ENCODE results near the gene RNF175. TPM values are rescaled to one million over a fixed set of nuclear protein-coding genes. Genes with fewer than 3 reads are reported as not detected.

The RNF175 gene
- total and polyA plus RNA-seq, 10 donors, result 0.26 to 1.9 (median 0.46) TPM; not detected in 1

DNA sequence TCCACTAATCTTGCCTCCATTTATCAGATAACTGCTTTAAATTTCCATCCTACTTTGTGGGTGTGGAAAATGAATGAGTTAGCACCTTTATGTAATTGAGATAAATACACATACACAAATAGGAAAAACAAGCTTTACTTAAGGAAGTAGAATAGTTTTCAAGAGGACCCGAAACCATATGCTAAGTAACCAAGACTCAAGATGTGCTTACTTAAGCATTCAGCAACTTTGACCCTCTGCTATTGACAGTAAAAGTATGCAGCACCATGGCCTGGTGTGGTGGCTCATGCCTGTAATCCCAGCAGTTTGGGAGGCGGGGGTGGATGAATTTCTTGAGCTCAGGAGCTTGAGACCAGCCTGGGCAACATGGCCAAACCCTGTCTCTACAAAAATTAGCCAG is 29.9 kb downstream of the RNF175 start:
- Histone ChIP-seq H3K4me1 (peaks cover 5 to 46% (median 34%) of the 10 kb centered on the region in 6 donors), H3K27me3 (replicated peaks in 1 of 7) (no peaks in the 10 kb centered on the region), H3K36me3 (no peaks in the 10 kb centered on the region), H3K4me3 (no peak overlapping the region), H3K27ac (peak overlapping the region in 4 of 8 donors; percentile 52 to 63 (median 59)), H3K9me3 (no peaks in the 10 kb centered on the region)
- no peak for DNase-seq
- no peak for TF ChIP-seq POLR2A (IDR thresholded peaks at IDR 0.05)
- TF ChIP-seq, protein P1, sequence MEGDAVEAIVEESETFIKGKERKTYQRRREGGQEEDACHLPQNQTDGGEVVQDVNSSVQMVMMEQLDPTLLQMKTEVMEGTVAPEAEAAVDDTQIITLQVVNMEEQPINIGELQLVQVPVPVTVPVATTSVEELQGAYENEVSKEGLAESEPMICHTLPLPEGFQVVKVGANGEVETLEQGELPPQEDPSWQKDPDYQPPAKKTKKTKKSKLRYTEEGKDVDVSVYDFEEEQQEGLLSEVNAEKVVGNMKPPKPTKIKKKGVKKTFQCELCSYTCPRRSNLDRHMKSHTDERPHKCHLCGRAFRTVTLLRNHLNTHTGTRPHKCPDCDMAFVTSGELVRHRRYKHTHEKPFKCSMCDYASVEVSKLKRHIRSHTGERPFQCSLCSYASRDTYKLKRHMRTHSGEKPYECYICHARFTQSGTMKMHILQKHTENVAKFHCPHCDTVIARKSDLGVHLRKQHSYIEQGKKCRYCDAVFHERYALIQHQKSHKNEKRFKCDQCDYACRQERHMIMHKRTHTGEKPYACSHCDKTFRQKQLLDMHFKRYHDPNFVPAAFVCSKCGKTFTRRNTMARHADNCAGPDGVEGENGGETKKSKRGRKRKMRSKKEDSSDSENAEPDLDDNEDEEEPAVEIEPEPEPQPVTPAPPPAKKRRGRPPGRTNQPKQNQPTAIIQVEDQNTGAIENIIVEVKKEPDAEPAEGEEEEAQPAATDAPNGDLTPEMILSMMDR (IDR thresholded peaks at IDR 0.05 in 8 of 11, conservative IDR thresholded peaks at IDR 0.05 in 3 of 11), result no peak
- TF ChIP-seq POLR2AphosphoS5 (IDR thresholded peaks at IDR 0.05), result no peak
- intact Hi-C loops (cut with DNase I; ENCODE audit: low total_unique reads), result no loop called here
- 65 to 86% (median 75%) methylated on average over 2 of the region's 2 CpGs for WGBS, 5 donors

DNA sequence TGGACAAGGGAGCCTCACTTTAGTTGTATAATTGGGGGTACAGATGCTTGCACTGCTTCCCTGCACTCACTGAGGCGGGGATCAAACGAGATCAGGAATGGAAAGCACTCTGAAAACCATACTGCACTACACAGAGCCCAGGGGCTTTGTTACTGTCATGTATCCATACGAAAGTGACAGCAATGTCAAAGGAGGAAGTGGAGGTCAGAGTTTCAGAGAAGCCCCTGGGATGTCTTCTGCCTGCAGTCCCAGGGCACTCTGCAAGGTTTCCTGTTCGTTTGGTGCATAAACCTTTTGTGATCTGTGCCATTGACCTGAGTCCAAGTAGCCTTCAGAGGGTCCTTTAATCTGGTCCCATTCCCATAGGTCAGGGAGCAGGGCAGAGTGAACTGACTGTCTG is 31.2 kb downstream of the RNF175 start:
- intact Hi-C loops (cut with DNase I; ENCODE audit: low total_unique reads), result no loop called here
- H3K36me3 ChIP-seq, result peaks cover 0 to 7% (median 0%) of the 10 kb centered on the region in 6 donors
- peak overlapping the region in 5 of 8 donors; percentile 33 to 65 (median 50) for H3K27ac ChIP-seq
- no peaks in the 10 kb centered on the region for H3K9me3 ChIP-seq
- peaks cover 5 to 46% (median 34%) of the 10 kb centered on the region in 6 donors for H3K4me1 ChIP-seq
- WGBS, 5 donors, result 39 to 64% (median 47%) methylated on average over 4 of the region's 4 CpGs
- TF ChIP-seq POLR2A (IDR thresholded peaks at IDR 0.05) (no peak), POLR2AphosphoS5 (IDR thresholded peaks at IDR 0.05) (no peak)
- TF ChIP-seq, protein P1 (IDR thresholded peaks at IDR 0.05 in 8 of 11, conservative IDR thresholded peaks at IDR 0.05 in 3 of 11), result no peak
- no peaks in the 10 kb centered on the region for H3K27me3 ChIP-seq (replicated peaks in 1 of 7)
- no peak for DNase-seq
- H3K4me3 ChIP-seq, result no peak overlapping the region

DNA sequence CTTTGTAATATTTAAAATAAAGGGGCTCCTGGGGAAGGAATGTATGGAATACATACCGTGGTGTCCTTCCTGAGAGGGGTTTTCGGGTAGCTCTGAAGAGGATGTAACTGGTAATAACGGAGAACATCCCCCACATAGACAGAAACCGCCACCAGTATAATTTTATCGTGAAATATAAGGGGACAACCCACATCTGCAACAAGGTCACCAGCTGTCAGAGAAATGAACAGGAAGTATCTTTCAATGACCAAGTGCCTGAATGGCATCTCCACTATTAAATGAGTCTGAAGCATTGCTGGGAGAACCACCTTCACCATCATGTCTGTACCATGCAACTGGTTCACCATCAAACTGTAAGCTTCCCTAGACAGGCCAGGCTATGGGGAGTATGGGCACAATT is 31.7 kb downstream of the RNF175 start:
- Histone ChIP-seq H3K9me3 (no peaks in the 10 kb centered on the region), H3K27me3 (replicated peaks in 1 of 7) (no peaks in the 10 kb centered on the region), H3K4me1 (peaks cover 5 to 46% (median 34%) of the 10 kb centered on the region in 6 donors), H3K4me3 (no peak overlapping the region), H3K27ac (peak overlapping the region in 5 of 8 donors; percentile 33 to 65 (median 50)), H3K36me3 (peaks cover 0 to 8% (median 0%) of the 10 kb centered on the region in 6 donors)
- intact Hi-C loops (cut with DNase I; ENCODE audit: low total_unique reads), result no loop called here
- TF ChIP-seq POLR2A (IDR thresholded peaks at IDR 0.05), result no peak
- TF ChIP-seq POLR2AphosphoS5 (IDR thresholded peaks at IDR 0.05), result no peak
- TF ChIP-seq, protein P1 (IDR thresholded peaks at IDR 0.05 in 8 of 11, conservative IDR thresholded peaks at IDR 0.05 in 3 of 11), result no peak
- WGBS, 5 donors, result 53 to 67% (median 59%) methylated on average over 5 of the region's 5 CpGs
- no peak for DNase-seq

DNA sequence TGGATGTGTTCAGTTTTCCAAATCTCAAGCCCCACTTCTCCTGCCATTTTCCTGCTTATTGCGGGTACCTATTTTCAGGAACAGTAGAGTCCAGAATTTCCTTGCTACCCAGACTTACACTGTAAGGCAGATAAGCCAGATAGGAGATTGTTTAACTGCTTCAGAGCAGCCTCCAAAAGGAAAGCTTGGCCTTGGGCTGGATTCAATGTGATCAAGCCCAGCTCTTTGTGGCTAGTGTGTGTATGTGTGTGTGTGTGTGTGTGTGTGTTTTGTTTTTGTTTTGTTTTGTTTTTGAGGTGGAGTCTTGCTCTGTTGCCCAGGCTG is 34.0 kb downstream of the RNF175 start:
- WGBS, 5 donors, result 86 to 97% (median 94%) methylated on average over 1 of the region's 1 CpG
- intact Hi-C loops (cut with DNase I; ENCODE audit: low total_unique reads), result no loop called here
- peaks cover 5 to 46% (median 32%) of the 10 kb centered on the region in 6 donors for H3K4me1 ChIP-seq

More for the DNA sequence above, 34.0 kb downstream of the RNF175 start:
- no peaks in the 10 kb centered on the region for H3K27me3 ChIP-seq (replicated peaks in 1 of 7)
- no peaks in the 10 kb centered on the region for H3K9me3 ChIP-seq
- TF ChIP-seq POLR2A (IDR thresholded peaks at IDR 0.05), result no peak
- TF ChIP-seq, protein P1 (IDR thresholded peaks at IDR 0.05 in 8 of 11, conservative IDR thresholded peaks at IDR 0.05 in 3 of 11), result no peak
- TF ChIP-seq POLR2AphosphoS5 (IDR thresholded peaks at IDR 0.05), result no peak
- peak overlapping the region in 1 of 8 donors; percentile 30 for H3K27ac ChIP-seq
- DNase-seq, result no peak
- H3K36me3 ChIP-seq, result peaks cover 0 to 8% (median 0%) of the 10 kb centered on the region in 6 donors
- no peak overlapping the region for H3K4me3 ChIP-seq

All from spleen (tissue), 11 donors.